Amniotic epithelial cell (primary cell): ENCODE results near the gene AREL1.
"Not testable (repeated sequence)": the region's sequence is repeated elsewhere in the genome, so short reads cannot be mapped to it uniquely, and the experiment has no call there.

Experiments used
- DNase-seq: peaks from one replicate; pipeline ENCODE4 v3.0.0-alpha.2; 2010; ENCODE audit warnings: low read depth

Gene AREL1, protein sequence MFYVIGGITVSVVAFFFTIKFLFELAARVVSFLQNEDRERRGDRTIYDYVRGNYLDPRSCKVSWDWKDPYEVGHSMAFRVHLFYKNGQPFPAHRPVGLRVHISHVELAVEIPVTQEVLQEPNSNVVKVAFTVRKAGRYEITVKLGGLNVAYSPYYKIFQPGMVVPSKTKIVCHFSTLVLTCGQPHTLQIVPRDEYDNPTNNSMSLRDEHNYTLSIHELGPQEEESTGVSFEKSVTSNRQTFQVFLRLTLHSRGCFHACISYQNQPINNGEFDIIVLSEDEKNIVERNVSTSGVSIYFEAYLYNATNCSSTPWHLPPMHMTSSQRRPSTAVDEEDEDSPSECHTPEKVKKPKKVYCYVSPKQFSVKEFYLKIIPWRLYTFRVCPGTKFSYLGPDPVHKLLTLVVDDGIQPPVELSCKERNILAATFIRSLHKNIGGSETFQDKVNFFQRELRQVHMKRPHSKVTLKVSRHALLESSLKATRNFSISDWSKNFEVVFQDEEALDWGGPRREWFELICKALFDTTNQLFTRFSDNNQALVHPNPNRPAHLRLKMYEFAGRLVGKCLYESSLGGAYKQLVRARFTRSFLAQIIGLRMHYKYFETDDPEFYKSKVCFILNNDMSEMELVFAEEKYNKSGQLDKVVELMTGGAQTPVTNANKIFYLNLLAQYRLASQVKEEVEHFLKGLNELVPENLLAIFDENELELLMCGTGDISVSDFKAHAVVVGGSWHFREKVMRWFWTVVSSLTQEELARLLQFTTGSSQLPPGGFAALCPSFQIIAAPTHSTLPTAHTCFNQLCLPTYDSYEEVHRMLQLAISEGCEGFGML

DNA sequence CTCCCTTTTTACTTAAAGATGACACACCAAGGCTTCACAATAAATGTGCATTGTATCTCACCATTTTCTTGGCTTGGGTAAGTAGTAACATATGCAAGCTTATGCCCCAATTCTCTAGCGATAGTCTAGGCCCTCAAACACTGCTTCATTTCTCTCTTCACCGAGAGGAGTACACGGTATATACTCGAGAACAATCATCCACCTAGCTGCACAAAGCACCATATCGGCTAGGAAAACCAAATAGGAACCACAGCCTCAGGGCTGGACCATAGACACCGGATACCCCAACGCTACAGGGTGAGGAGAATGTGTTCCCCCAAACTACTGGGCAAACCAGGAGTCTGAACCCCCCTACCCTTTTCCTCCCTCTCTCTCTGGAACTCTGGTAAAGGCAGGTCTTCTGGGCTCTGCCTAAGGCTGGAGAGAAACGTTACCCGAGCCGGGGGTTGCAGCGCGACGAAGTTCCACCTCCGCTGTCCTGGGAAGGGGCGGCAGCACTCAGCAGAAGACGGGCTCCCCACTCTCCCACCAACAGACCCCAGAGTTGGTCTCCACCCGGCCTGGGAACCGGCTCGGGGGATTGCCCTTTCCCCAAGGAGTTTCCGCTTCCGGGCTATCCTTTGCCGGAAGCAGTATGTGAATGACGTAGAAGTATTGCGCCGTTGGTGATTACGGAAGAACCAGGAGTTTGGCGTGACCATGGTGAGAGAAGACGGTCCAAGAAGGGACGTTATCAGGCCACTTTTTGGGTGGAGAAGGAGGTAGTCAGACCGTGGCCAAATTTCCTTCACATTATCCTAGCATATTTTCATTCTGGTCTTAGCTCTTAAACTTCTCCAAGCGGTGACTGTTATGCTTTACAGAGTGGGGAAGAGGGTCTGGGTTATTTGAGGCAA, at the start of gene AREL1, which contains the start of gene FCF1:
Gene AREL1, minus strand, starts transcription at position 582 of the 896 bp plus-strand sequence. CDS start 27,465 bp downstream, outside the sequence.
Gene FCF1, plus strand, starts transcription at position 646 of the 896 bp plus-strand sequence. Its CDS starts 54 bp downstream, at position 700.
- DNase-seq = peak; percentile 91

DNA sequence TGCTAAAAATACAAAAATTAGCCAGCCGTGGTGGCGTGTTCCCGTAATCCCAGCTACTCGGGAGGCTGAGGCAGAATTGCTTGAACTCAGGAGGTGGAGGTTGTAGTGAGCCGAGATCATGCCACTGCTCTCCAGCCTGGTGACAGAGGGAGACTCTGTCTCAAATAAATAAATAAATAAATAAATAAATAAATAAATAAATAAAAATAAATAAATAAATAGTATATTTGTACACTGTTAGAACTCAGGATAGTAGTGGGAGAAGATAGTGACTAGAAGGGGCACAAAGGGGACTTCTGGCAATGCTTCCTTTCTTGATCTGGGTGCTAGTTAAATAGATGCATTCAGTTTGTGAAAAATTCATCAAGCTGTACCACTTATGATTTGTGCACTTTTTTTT, 45.6 kb upstream of the AREL1 start:
- not testable (repeated sequence) for DNase-seq

DNA sequence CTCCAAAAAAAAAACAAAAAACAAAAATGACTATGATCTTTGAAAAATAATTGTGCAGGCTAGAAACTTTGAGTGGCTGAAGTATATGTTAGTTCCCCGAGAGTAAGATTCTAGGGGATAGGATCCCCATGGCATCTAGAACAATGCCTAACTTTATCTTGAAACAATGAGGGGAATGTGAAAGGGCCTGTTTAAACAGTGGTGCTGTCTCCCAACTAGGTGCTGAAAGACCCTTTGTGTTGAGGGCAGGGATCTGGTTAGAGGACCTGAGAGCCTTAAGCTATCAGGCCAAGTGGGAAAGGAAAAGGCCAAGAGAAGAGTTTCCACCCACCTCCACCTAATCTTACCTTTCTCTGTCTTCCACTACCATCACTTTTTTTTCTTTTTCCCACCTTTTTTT, 43.4 kb upstream of the AREL1 start:
- DNase-seq = no peak

DNA sequence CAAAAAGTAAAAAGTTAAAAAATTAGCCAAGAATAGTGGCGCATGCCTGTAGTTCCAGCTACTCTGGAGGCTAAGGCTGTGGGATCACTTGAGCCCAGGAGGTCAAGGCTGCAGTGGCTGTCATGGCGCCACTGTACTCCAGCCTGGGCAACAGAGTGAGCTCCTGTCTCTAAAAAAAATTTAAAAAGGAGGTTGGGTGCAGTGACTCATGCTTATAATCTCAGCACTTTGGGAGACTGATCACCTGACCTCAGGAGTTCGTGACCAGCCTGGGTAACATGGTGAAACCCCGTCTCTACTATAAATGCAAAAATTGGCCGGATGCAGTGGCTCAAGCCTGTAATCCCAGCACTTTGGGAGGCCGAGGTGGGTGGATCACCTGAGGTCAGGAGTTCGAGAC, 42.0 kb upstream of the AREL1 start:
- no peak for DNase-seq

DNA sequence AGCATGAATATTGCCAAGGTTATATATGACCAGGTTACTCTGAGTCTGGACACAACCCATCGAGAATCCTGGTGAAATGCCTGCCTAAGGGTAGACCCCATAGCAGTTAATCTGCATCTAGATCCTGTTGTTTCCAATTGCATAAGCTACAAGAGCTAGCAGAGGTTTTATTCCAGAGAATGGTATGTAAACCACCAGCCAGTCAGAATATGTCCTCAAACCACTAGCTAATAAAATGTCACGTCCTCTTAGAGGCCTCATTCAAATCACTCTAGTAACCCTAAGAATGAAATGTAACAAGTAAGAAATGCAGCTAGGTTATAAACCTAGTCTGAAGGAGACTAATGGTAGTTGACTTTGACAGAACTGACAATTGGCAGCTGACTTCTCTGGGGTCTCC, 41.3 kb upstream of the AREL1 start:
- no peak for DNase-seq

DNA sequence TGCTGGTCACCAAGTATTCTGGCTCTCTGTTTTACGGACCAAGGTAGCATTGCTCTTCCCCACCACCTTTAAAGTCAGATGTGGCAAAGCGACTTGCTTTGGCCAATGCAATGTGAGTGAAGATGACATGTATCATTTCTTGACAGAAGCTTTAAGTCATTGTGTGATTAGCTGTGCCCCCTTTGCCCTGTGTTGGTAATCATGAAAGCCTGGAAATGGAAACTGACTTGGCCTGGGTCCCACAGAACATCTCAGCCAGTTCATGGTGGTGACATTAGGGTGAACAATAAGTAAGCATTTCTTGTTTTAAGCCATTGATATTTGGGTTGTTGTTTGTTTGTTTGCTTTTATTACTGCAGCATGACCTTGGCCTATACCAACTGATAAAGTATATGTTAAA, 34.4 kb upstream of the AREL1 start:
- DNase-seq = no peak

DNA sequence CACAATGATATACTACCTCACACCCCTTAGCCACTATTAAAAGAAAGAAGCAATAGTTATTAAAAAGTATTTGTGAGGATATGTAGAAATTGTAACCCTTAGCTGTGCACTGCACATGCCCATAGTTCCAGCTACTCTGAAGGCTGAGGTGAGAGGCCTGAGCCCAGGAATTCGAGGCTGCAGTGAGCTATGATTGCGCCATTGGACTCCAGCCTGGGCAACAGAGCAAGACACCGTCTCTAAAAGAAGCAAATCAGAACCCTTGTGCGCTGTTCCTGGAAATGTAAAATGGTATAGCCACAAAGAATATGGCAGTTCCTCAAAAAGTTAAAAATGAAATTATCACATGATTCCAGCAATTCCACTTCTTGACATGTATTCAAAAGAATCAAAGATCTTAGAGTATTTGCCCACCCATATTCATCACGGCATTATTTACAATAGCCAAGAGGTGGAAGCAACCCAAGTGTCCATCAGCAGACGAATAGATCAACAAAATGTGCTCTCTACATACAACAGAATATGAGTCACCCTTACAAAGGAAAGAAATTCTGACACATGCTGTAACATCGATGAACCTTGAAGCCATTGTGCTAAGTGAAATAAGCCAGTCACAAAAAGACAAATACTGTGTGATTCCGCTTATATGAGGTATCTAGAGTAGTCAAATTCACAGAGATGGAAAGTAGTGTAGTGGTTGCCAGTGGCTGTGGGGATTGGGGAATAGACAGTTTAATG, 26.6 kb upstream of the AREL1 start:
- no peak for DNase-seq

DNA sequence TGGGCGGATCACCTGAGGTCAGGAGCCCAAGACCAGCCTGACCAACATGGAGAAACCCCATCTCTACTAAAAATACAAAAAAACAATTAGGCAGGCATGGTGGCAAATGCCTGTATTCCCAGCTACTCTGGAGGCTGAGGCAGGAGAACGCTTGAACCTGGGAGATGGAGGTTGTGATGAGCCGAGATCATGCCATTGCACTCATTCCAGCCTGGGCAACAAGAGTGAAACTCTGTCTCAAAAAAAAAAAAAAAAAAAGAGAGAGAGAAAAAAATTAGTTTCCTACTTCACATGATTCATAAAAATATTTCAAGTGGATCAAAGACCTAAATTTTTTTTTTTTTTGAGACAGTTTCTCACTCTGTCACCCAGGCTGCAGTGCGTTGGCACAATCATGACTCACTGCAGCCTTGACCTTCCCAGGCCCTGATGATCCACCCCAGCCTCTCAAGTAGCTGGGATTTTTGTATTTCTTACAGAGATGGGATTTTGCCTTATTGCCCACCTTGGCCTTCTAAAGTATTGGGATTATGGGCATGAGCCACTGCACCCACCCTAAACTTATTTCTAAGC, 25.0 kb upstream of the AREL1 start:
- peak; percentile 46 for DNase-seq

DNA sequence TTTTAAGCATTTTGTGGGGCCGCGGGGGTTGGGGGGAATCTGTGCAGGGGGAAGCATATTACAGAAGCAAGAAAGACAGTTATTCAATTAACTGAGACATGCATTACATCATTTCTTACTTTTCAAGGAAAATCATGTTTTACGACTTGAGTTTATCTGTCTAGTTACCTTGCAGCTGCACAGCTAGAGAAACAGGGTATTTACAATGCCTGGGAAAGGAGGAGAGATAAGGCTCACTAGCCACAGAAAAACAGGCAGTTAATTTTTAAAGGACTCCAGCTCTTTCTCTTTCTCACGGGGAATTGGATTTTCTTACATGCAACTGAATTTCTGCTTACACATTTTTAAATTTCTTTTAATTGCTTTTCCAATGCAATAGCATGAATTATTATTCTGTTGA, 22.2 kb upstream of the AREL1 start:
- no peak for DNase-seq

DNA sequence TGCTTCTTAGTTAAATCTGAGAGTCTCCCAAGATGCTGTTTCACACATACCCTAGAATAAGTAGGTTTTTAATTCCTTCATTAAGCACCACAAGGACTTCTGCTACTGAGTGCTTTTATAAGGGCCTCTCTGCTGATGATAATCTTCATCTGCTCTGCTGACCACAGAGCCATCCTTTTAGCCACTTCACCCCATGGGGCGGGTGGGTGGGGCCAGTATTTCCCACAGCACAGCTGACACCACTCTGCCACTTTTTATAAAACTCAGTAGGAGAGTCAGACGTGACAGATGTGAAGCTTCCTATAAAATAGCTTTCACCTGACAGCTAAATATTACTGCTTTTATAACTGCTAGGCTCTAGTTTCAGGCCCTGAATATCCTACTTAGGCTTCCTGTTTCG, 20.3 kb upstream of the AREL1 start:
- no peak for DNase-seq

DNA sequence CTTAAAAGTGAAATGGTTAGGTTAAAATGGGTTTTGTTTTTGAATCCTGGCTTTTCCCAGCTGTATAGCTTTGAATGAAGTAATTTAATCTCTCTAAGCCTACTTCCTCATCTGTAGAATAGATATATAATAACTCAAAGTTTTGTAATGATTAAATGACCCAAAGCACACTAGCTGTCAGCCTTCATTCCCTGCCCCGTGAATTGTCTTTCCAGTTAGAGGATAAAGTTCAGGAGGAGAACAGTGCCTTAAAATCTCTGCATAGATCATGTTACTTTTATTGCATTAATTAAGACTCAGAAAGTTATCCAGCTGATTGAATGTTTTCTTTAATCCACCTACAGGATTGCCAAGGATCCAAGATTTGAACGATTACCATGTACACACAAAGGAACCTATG, 19.5 kb upstream of the AREL1 start:
- DNase-seq = no peak

DNA sequence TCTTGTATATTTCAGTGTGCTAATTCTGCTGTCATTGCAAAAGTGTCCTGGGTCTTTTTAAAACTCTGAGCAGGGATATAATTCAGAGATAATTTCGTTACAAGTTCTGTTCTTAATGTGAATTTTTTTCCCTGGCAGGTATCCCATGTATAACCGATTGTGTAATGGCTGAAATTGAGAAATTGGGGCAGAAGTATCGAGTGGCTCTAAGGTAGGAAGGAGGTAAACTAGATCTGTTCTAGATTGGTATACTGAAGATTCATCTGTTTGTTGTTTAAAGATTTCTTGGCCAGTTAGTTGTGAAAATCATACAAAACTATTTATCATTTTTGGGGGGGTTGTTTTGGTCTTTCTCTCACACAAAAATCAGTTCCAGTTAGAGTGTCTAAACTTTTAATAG, 10.3 kb upstream of the AREL1 start:
- no peak for DNase-seq

DNA sequence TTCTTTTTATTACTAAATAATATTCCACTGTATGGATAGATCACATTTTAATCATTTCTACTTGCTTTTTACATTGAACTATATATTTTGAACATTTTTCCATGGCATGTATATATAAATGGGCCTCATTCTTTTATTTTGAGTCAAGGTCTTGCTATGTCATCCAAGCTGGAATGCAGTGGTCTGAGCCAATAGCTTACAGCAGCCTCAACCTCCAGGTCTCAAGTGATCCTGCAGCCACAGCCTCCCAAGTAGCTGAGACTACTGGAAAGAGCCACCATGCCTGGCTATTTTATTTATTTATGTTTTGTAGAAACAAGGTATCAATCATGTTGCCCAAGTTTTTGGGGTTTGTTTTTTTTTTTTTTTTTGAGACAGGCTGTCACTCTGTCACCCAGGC, 7.6 kb upstream of the AREL1 start:
- DNase-seq = peak; percentile 47

DNA sequence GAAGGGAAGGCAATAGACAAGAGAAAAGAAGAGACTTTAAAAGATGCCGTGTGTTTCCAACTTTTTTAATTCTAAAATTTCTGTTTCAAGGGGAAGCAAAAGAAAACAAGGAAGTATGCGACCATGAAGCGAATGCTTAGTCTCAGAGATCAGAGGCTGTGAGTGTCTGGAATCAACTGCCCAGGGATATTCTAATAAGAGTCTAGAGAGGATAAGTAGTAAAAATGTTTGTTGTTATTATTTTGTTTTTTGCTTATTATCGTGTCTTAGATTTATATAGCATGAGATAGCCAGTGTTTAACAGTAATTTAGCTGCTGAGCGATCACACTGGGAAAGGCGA, 485 bp upstream of the AREL1 start:
- DNase-seq = no peak

DNA sequence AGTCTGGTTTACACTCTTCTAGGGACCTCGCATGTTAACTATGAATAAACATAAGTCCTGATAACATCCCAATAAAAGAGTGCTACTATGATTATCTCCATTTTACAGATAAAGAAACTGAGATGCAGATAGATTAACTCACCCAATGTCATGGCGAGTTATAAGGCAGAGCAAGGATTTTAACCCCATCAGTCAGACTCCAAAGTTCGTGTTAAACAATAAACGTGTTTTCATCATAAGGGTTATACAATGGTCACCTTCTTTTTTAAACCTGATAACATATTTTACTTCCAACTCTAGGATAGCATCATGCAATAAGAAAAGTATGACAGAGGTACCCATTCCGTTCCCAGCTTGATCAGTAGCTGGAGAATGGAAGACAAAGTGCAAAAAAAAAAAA, 1.2 kb downstream of the AREL1 start:
- no peak for DNase-seq

DNA sequence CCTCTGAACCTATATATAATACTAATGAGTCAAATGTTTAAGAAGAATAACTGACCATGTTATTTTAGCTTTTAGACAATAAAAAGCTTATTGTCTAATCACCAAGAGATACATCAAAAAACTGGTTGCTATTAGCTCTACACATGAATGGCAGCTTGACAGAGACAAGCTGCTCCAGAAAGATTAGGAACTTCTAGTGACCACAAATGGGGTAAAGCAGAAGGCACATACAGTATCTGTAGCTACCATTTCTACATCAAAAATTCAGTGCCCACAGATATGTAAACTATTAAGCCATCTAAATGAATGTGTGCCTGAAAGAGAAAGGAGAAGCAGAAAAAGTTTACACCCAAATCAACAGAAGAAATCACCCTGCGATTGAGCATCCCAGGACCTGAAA, 2.4 kb downstream of the AREL1 start:
- DNase-seq = no peak

DNA sequence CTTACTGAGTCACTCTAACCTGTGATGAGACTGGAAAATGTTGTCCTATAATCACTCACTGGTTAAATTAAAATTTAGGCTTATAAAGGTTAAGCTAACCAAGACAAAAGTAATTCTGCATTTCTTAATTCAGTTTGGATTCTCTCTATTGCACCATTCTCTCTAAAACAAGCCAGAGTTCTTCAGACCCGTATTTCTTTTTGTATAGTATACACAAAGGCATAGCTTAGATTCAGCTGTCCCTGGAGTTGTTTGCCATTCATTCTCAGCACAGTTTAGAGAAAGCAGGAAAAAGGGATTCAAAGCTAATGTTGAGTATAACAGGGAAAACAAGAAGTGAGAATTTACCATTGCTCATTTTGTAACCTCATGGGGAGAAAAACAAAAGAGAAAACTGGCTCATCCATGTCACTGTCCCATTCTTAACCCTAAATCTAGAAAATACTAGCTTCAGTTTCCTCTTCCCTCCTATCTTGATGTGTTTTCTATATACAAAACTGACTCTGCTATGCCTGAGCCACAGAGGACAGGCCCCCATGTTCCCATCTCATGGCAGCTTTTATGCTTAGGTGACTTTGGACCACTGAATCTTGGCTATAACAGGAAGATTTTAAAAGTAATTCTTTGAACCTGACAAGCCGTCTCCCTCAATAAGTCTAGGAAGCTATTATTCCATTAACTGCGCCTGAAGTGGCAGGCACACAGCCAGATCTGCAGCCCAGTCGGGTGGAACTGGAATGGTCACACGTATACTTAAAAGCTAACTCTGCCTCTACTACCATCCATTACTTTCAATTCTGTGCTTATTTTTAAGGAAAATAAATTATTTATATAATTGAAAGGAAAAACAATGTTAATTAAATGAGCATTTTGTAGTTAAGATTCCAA, 7.0 kb downstream of the AREL1 start:
- no peak for DNase-seq

DNA sequence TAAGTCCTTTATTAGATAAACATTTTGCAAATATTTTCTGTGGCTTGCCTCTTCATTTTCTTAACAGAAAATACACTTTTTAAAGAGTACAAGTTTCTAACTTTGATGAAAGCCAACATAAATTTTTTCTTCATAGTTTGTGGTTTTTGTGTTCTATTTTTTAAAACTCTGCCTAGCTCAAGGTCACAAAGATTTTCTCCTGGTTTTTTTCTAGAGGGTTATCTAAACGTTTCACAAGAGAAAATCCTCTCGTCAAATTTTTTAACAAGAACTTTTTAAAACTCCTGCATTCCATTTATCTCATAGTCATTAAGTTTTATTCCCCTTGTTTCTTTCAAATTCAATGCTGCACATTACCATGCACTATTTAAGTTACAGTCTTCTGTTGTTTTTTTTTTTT, 8.2 kb downstream of the AREL1 start:
- DNase-seq = peak; percentile 82

DNA sequence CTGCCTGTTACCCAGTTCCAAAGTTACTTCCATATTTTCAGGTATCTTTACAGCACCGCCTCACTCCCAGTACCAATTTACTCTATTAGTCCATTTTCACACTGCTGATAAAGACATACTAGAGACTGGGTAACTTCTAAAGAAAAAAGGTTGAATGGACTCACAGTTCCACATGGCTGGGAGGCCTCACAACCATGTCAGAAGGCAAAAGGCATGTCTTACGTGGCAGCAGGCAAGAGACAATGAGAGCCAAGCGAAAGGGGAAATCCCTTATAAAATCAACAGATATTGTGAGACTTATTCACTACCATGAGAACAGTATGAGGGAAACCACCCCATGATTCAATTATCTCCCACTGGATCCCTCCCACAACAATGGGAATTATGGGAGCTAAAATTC, 9.8 kb downstream of the AREL1 start:
- no peak for DNase-seq

DNA sequence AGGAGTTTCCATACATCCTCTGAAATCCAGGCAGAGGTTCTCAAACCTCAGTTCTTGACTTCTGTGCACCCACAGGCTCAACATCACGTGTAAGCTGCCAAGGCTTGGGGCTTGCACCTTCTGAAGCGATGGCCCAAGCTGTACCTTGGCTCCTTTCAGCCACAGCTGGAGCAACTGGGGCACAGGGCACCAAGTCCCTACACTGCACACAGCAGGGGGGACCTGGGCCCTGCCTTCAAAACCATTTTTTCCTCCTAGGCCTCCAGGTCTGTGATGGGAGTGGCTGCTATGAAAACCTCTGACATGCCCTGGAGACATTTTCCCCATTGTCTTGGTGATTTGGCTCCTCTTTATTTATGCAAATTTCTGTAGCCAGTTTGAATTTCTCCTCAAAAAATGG, 10.6 kb downstream of the AREL1 start:
- DNase-seq = no peak
